Measurements from ENCODE around the gene PLTP. TPM values are rescaled to one million over a fixed set of nuclear protein-coding genes. Genes with fewer than 3 reads are reported as not detected.
A peak's percentile ranks its signal among the peaks of the same experiment; 100 is the strongest.

Gene PLTP
- total RNA-seq, 2 donors from 2014 or later = 3.0 to 8.8 TPM

- DNase-seq (ENCODE audit: low spot score) = no peak
- Mint-ChIP-seq H3K27ac (no peak overlapping the region), H3K9me3 (no peaks in the 10 kb centered on the region), H3K4me3 (no peak overlapping the region), H3K36me3 (no peaks in the 10 kb centered on the region), H3K4me1 (ENCODE audit: low read depth in 2 of 2) (no peaks in the 10 kb centered on the region), H3K27me3 (peaks cover 16 to 20% of the 10 kb centered on the region in 2 donors)
- no peak for ATAC-seq
Observed at GRCh38 chr20:45920462-45921336, 8.7 kb upstream of the PLTP start.

GRCh38 chr20:45919542-45920399 lies 7.8 kb upstream of the PLTP start:
- H3K4me3 Mint-ChIP-seq = no peak overlapping the region
- H3K9me3 Mint-ChIP-seq = no peaks in the 10 kb centered on the region
- no peaks in the 10 kb centered on the region for H3K4me1 Mint-ChIP-seq (ENCODE audit: low read depth in 2 of 2)
- H3K27me3 Mint-ChIP-seq = peaks cover 16 to 20% of the 10 kb centered on the region in 2 donors
- DNase-seq (ENCODE audit: low spot score) (no peak), ATAC-seq (no peak)
- H3K27ac Mint-ChIP-seq = no peak overlapping the region
- H3K36me3 Mint-ChIP-seq = no peaks in the 10 kb centered on the region

GRCh38 chr20:45918779-45919537 lies 7.0 kb upstream of the PLTP start:
- Mint-ChIP-seq H3K27me3 (peaks cover 20 to 21% of the 10 kb centered on the region in 2 donors), H3K36me3 (no peaks in the 10 kb centered on the region), H3K4me3 (no peak overlapping the region), H3K4me1 (ENCODE audit: low read depth in 2 of 2) (no peaks in the 10 kb centered on the region), H3K27ac (no peak overlapping the region), H3K9me3 (no peaks in the 10 kb centered on the region)
- no peak for DNase-seq (ENCODE audit: low spot score)
- ATAC-seq = no peak

- H3K9me3 Mint-ChIP-seq = no peaks in the 10 kb centered on the region
- no peak for DNase-seq (ENCODE audit: low spot score)
Observed at GRCh38 chr20:45918182-45918737, 6.3 kb upstream of the PLTP start.

GRCh38 chr20:45917790-45918141 lies 5.8 kb upstream of the PLTP start:
- H3K27ac Mint-ChIP-seq = no peak overlapping the region
- DNase-seq (ENCODE audit: low spot score) = no peak
- peaks cover 20 to 21% of the 10 kb centered on the region in 2 donors for H3K27me3 Mint-ChIP-seq
- H3K9me3 Mint-ChIP-seq = no peaks in the 10 kb centered on the region
- no peak for ATAC-seq
- H3K36me3 Mint-ChIP-seq = no peaks in the 10 kb centered on the region
- no peak overlapping the region for H3K4me3 Mint-ChIP-seq
- no peaks in the 10 kb centered on the region for H3K4me1 Mint-ChIP-seq (ENCODE audit: low read depth in 2 of 2)

More at GRCh38 chr20:45918182-45918737, 6.3 kb upstream of the PLTP start:
- no peak overlapping the region for H3K27ac Mint-ChIP-seq
- H3K27me3 Mint-ChIP-seq = peaks cover 20 to 21% of the 10 kb centered on the region in 2 donors
- no peaks in the 10 kb centered on the region for H3K36me3 Mint-ChIP-seq
- H3K4me1 Mint-ChIP-seq (ENCODE audit: low read depth in 2 of 2) = no peaks in the 10 kb centered on the region
- H3K4me3 Mint-ChIP-seq = no peak overlapping the region
- no peak for ATAC-seq

GRCh38 chr20:45913116-45913515 lies 1.2 kb upstream of the PLTP start:
- H3K36me3 Mint-ChIP-seq = no peaks in the 10 kb centered on the region
- H3K4me3 Mint-ChIP-seq = no peak overlapping the region
- peaks cover 8 to 22% of the 10 kb centered on the region in 2 donors for H3K4me1 Mint-ChIP-seq (ENCODE audit: low read depth in 2 of 2)
- DNase-seq (ENCODE audit: low spot score) (no peak), ATAC-seq (no peak)
- H3K9me3 Mint-ChIP-seq = peaks cover 2% of the 10 kb centered on the region
- H3K27me3 Mint-ChIP-seq = peaks cover 9 to 12% of the 10 kb centered on the region in 2 donors
- H3K27ac Mint-ChIP-seq = no peak overlapping the region

- Mint-ChIP-seq H3K9me3 (peaks cover 2% of the 10 kb centered on the region), H3K4me1 (ENCODE audit: low read depth in 2 of 2) (peaks cover 8 to 25% of the 10 kb centered on the region in 2 donors), H3K36me3 (no peaks in the 10 kb centered on the region), H3K4me3 (peak overlapping the region; percentile 68), H3K27me3 (peaks cover 6 to 12% of the 10 kb centered on the region in 2 donors), H3K27ac (no peak overlapping the region)
- no peak for DNase-seq (ENCODE audit: low spot score)
- no peak for ATAC-seq
Observed at GRCh38 chr20:45912344-45912682, 358 bp upstream of the PLTP start.

GRCh38 chr20:45910670-45911485 lies 1.1 kb downstream of the PLTP start:
- peaks cover 8 to 25% of the 10 kb centered on the region in 2 donors for H3K4me1 Mint-ChIP-seq (ENCODE audit: low read depth in 2 of 2)
- DNase-seq (ENCODE audit: low spot score) = peak; percentile 97
- peaks cover 2 to 7% of the 10 kb centered on the region in 2 donors for H3K27me3 Mint-ChIP-seq
- H3K4me3 Mint-ChIP-seq = peak overlapping the region; percentile 68
- no peaks in the 10 kb centered on the region for H3K36me3 Mint-ChIP-seq
- ATAC-seq = peak; percentile 97 to 98
- peaks cover 2% of the 10 kb centered on the region for H3K9me3 Mint-ChIP-seq
- H3K27ac Mint-ChIP-seq = peak overlapping the region; percentile 54 to 78

GRCh38 chr20:45909817-45910669 lies 1.9 kb downstream of the PLTP start:
- Mint-ChIP-seq H3K4me1 (ENCODE audit: low read depth in 2 of 2) (peaks cover 8 to 25% of the 10 kb centered on the region in 2 donors), H3K4me3 (peak overlapping the region; percentile 68), H3K9me3 (peaks cover 2% of the 10 kb centered on the region), H3K27me3 (peaks cover 2 to 5% of the 10 kb centered on the region in 2 donors), H3K27ac (peak overlapping the region; percentile 54 to 78), H3K36me3 (no peaks in the 10 kb centered on the region)
- ATAC-seq (no peak), DNase-seq (ENCODE audit: low spot score) (no peak)

- H3K36me3 Mint-ChIP-seq = no peaks in the 10 kb centered on the region
- no peak overlapping the region for H3K27ac Mint-ChIP-seq
- ATAC-seq (no peak), DNase-seq (ENCODE audit: low spot score) (no peak)
- H3K4me3 Mint-ChIP-seq = no peak overlapping the region
- H3K9me3 Mint-ChIP-seq = peaks cover 2% of the 10 kb centered on the region
- H3K4me1 Mint-ChIP-seq (ENCODE audit: low read depth in 2 of 2) = peaks cover 8 to 25% of the 10 kb centered on the region in 2 donors
- peaks cover 0 to 2% of the 10 kb centered on the region in 2 donors for H3K27me3 Mint-ChIP-seq
Observed at GRCh38 chr20:45909336-45909808, 2.6 kb downstream of the PLTP start.

GRCh38 chr20:45908084-45908483 lies 3.9 kb downstream of the PLTP start:
- Mint-ChIP-seq H3K4me1 (ENCODE audit: low read depth in 2 of 2) (peaks cover 8 to 25% of the 10 kb centered on the region in 2 donors), H3K27ac (peak overlapping the region in 1 of 2 donors; percentile 18), H3K36me3 (no peaks in the 10 kb centered on the region), H3K4me3 (no peak overlapping the region), H3K9me3 (peaks cover 2% of the 10 kb centered on the region), H3K27me3 (no peaks in the 10 kb centered on the region)
- ATAC-seq (no peak), DNase-seq (ENCODE audit: low spot score) (no peak)

Data from natural killer cell treated with Interleukin-12 subunit alpha and Interleukin-12 subunit beta and Interleukin-15 and Interleukin-18, amount 100 ng/mL, for 72 hours (primary cell).